CD4-positive, alpha-beta T cell treated with Interleukin-1 beta for 1 hour (primary cell): Measurements from ENCODE around the gene ZNF681.
"Not testable (repeated sequence)": the region's sequence is repeated elsewhere in the genome, so short reads cannot be mapped to it uniquely, and the experiment has no call there.

ENCODE experiments used
- DNase-seq, 2 donors: peaks; one replicate each; pipeline ENCODE4 v3.0.0-alpha.2; 2020 to 2022

ZNF681 gene

DNA sequence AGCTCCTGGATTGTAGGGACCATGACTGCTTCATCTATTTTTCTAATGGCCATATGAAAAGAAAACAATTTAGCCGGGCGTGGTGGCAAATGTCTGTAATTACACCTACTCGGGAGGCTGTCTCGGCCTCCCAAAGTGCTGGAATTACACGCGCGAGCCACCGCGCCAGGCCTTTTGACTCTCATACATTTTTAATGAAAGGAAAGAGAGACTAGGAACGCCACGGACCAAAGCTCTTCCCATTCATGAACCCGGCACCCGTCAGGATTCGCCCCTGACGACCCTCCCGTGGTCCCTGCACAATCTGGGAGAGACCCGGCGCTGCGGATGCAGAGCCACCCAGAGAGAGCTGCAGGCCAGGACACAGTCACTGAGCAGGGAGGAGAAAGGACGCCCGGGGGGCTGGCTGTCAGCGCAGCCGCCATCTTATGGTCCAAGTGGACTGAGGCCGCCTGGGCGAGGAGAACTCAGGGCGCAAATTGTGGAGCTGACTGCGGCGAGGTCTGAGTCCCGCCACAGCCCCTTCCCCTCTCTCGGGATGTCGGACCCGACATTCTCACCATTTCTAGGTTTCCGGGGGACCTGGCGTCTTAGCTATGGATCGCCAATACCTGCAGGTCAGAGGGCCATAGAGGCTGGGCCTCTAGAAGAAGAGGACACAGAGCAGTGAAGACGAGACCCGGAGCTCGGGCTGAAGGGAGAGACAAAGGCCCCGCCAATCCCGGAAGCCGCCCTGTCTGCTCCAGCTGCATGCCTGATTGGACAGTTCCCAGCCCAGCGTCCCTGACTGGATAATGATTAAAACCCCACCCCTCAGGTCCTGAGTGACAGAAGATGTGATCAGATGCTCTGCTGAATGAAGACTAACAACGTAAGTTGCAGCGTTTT is at the start of gene ZNF681:
ZNF681 (minus strand) TSS at position 705 of the 888 bp plus-strand sequence; CDS start at position 563, 142 bp downstream.
- peak; percentile 90 to 92 for DNase-seq

DNA sequence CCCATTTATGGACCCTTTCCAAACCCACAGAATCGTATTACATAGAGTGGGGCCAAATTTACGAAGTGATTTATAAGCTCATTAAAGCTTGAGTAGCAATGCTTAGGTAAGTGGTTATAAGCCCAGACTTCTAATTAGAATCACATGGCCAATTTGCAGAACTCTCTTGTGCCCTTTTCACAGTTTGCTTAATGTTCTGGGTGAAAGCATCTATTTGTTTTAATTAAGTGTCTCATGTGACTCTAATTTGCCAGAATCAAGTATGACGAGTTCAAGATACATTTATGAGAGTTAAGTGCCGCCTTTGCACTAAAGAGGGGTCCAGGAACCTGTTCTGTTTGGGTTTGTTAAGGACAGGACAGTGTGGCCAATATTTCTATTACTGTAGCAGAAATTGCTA is 46.0 kb upstream of the ZNF681 start:
- no peak for DNase-seq

DNA sequence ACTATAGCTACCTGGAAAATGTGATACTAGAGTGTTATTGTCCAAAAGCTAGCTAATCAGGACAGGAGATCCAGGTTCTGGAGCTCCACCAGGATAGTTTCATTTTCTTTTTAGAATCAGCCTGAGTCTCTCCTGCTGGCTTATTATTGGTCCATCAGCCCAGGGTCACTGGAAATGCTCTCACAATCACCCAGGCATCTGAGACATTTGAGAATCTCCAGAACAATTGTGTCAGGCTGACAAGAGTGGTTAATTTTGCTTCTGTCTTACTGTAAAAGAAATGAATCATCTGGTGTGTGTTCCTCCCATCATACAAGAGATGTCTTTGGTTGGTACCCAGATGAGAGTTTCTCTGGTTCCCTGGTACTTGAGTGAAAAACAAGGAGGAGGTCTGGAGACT is 43.6 kb upstream of the ZNF681 start:
- DNase-seq: peak in 1 of 2 donors; percentile 18

DNA sequence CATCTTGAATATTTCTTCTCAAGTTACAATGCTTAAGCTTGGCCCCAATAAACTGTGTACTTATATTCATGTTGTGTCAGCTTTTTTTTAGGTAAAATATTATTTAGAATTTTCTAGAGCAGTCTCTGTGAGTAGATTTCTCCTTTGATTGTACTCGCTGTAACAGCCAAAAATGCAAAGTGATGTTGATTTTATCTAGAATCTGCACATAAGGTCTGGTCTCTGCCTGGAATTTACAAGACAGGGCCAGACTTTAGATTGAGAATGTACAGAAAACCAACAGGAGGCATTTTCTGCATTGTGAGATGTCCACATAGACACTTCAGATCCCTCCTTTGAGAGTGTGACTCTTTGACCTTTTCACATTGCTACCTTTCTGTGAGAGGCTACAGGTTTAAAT is 43.1 kb upstream of the ZNF681 start:
- no peak for DNase-seq

DNA sequence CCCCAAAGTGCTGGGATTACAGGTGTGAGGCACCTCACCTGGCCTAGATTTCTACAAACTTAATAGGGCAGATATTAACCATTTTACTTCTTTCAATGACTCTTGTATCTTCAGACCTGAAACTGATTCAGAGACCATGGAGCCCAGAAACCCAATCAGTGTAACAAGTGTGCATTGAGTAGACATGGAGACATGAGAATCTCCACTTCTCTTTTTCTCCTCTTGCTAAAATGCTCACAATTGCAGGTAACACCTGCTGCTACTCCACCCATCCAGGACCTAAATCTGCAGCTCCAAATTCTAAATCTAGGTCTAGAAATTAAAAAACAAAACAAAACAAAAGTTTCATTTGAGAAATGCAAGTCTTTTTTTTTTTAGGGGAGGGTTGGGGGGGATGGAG is 42.2 kb upstream of the ZNF681 start:
- DNase-seq: no peak

DNA sequence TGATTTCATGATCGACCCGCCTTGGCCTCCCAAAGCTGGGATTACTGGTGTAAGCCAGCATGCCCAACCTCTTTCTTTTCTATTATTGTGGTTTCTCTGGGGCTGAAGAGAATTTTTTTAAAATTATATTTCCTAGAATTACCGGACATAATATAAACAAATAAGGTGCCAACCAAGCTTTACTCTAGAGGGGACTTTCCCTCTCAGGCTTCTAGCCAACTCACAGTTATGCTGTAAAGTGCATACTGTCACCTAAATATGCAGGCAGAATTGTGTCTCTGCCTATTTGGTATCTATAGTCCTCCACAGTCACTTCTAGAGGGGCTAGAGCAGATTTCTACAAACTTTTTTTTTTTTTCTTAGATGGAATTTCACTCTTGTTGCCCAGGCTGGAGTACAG is 41.6 kb upstream of the ZNF681 start:
- DNase-seq: peak in 1 of 2 donors; percentile 42

DNA sequence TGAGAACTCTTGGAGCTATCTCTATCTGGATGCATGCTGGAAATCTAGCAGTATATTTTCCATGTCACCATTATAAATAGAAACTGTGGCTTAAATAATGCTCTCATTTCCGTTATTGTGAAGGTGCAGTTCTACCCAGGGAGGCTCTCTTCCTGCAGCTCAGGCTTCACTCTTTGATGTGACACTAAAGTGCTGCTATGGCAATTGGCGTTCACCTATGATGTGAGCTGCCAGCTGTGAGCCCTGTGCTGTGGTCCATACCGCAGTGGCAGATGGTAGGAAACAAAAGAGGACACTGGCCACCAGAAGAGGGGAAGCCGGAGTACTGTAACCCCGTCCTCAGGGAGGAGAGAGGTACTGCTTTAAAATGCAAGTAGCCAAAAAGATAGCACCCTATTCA is 40.6 kb upstream of the ZNF681 start:
- DNase-seq: peak; percentile 58 to 72

DNA sequence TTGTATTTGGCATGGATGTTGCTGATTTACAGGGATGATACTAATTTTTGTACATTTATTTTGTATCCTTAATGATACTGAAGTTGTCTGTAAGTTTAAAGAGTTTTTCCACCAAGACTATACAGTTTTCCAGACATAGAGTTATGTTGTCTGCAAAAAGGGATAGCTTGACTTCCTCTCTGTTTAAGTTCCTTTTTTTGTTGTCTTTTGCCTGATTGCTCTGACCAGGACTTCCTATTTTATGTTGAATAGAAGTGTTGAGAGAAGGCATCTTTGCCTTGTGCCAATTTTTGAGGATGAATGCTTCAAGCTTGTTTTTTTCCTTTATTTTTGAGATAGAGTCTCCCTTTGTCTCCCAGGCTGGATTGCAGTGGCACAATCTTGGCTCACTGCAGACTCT is 36.8 kb upstream of the ZNF681 start:
- DNase-seq: no peak

DNA sequence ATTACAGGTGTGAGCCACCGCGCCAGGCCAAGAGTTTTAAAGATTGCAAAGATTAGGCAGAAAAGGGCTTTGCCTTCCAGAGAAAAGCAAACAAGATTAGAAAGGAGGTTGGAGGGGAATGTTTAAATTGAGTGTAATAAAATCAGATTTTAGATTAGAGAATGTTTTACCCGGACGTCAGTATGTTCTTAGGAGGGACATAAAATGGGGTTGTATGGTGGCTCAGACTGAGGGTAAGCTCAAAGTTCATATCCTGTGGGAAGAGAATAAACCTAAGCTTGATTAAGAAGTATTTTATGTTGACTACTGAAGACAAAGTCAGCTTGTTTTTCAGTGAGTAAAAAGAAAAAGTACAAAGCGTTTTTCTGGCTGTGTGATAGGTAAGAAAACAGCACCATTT is 34.1 kb upstream of the ZNF681 start:
- DNase-seq: no peak

DNA sequence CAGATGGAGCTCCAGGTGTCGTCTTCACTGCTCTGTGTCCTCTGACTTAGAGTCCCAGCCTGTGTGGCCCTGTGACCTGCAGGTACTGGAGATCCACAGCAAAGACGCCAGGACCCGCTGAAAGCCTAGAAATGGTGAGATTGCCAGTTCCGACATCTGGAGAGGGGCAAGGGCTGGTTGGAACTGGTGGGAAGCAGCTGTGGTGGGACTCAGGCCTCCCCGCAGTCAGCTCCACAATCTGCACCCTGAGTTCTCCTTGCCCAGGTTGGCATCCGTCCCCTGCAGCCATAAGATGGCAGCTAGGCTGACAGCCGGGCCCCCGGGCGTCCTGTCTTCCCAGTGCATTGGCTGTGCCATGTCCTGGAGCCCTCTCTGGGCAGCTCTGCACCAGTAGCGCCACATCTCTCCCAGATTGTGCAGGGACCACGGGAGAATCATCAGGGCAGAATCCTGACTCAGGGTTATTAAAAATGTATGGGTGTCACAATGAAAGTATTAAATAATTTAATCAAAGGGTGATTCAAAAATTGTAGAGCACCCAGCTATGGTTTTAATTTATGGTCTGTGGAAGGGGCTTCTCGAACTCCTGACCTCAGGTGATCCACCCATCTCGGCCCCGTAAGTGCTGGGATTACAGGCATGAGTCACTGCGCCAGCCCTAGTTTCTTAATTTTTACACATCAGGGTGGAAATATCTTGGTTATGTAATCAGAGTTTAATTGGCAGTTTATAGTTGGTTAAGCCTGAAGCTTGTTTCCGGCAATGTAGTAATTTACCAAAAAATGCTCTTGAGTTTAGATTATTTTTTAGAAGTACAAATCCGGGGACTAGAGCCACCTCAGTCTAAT is 32.2 kb upstream of the ZNF681 start:
- no peak for DNase-seq

DNA sequence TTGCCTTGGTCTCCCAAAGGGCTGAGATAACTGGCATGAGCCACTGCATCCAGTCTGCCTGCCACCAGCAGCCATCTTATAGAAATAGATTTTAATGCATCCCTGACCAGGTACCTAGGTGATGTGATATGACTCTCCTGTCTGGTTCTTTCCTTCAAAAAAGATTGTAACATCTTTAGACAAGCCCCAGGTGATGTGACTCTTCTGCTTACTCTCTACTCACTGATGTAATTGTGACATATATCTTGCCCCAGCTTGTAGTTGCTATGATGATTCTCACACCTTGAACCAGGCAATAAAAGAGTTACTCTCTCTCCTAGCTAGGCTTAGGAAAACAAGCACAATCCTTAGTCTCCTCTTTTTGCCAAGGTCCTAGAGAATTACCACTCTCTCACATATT is 30.6 kb upstream of the ZNF681 start:
- no peak for DNase-seq

DNA sequence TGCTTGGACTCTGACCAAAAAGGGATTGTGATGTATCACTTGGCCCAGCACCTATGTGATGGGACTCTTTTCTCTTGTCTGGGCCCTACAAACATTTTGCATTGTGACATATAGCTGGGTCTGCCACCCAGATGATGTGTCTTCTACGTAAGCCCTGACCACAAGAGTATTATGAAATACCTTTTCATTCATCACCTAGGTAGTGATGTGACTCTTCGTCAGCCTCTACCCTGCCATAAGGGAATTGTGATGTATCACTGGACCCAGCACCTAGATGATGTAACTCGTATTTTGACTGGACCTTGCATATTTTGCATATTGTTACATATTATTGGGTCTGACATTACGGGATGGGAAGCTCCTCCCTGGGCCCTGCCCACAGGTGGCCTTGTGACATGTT is 29.7 kb upstream of the ZNF681 start:
- no peak for DNase-seq

DNA sequence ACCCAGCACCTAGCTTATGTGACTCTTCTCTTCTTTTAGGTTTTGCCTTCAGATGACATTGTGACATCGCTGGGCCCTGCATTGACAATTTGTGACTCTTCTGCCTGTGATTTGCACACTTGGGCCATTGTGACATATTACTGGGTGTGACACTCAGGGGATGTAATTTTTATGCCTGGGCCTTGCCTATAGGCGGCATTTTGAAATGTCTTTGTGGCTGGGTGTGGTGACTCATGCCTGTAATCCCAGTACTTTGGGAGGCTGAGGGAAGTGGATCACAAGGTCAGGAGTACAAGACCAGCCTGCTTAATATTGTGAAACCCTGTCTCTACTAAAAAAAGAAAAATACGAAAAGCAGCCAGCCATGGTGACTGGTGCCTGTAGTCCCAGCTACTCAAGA is 28.4 kb upstream of the ZNF681 start:
- DNase-seq: peak in 1 of 2 donors; percentile 21

DNA sequence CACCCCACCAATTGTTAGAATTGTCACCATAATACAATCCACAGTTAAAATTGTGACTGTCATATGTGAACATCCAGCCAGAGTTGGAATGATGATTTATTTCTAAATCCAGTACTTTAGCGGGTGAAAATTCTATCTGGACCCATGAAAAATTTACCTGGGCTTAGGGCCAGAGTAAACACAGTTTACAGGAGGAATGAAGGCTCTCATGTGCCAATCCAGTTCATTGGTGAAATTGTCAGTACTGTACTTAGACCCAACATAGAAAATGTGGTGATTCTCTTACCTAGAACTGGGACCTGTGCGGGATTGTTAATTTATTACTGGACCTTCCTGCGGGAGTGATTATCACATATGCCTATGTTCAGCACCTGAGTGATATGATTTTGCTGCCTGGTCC is 27.3 kb upstream of the ZNF681 start:
- no peak for DNase-seq

DNA sequence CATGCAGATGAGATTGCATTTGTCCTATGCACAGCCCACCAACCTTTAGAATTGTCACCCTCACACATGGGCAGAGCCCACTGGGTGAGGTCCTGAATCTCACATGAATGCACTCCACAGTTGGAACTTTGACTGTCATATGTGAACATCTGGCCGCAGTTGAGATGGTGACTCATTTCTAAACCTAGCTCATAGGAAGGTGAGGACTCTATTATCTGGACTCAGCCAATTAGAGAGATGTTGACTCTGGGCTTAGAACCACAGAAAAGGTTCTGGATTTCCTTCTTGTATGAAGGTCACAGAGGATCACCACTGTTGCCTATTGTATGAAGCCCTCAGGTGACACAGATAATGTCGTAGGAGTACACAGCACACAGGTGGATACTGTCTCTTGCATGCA is 25.6 kb upstream of the ZNF681 start:
- no peak for DNase-seq

DNA sequence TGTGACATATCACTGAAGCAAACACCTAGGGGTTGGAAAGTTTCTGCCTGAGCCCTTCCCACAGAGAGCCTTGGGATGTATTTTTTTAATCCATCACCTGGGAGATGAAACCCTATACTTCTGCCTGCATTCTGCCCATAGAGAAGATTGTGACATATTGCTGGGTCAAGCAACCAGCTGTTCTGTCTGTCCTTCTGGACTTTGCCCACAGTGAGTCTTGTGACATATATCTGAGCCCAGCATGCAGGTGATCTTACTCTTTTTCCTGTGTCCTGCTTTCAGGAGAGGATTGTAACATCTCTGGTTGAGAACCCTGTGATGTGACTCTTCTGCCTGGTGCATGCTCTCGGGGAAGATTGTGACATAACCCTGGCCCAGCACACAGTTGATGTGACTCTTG is 24.9 kb upstream of the ZNF681 start:
- DNase-seq: no peak

DNA sequence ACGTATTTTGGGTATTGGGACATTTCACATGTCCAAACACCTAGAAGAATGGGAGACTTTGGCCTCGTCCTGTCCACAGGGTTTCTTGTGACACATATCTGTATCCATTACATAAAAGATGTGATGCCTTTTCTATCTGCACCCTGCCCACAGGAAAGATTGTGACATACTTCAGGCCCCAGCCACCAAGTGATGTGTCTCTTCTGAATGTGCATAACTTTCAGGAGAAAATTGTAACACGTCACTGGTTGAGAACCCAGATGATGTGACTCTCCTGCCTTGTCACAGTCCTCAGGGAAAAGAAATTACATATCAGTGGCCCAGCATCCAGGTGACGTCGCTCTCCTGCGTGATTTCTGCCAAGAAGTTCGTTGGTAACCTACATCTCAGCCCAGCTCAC is 21.0 kb upstream of the ZNF681 start:
- no peak for DNase-seq

DNA sequence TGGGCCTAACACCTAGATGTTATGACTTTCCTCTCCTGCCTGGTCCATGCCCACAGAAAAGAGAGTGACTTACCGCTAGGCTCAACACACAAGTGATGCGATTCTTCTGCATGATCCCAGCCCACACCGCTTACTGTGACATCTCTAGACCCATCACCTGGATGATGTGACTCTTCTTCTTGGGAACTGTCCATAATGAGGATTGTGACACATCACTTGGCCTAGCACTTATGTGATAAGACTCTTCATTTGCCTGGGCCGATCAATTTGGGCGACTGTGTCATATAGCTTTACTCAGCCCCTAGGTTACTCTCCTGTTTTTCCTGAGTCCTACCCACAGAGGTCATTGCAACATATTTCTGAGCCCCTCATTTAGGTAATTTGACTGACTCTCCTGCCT is 19.9 kb upstream of the ZNF681 start:
- no peak for DNase-seq

DNA sequence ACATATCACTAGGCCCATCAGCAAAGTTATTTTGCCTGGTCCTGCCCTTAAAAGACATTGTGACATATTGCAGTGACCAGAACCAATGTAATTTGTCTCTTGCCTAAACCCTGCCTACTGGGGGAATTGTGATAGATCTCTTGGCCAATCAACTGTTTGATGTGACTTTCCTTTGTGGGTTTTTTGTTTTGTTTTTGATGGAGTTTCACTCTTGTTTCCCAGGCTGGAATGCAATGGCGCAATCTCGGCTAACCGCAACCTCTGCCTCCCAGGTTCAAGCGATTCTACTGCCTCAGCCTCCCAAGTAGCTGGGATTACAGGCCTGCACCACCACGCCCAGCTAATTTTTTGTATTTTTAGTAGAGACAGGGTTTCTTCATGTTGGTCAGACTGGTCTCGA is 19.3 kb upstream of the ZNF681 start:
- not testable (repeated sequence) for DNase-seq

DNA sequence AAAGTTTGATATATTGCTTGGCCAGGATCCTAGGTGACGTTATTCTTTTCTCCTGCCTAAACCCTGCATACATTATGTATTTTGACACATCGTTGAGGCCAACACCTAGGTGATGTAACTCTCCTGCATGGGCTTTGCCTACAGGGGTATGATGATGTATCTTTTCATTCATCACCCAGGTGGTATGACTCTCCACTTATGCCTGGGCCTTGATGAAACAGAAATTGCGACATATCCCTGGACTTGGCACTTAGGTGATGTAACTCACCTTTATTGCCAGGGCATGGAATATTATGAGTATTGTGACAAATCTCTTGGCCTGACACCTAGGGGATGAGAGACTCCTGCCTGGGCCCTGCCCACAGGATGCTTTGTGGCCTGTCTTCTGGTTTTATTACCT is 18.5 kb upstream of the ZNF681 start:
- no peak for DNase-seq

DNA sequence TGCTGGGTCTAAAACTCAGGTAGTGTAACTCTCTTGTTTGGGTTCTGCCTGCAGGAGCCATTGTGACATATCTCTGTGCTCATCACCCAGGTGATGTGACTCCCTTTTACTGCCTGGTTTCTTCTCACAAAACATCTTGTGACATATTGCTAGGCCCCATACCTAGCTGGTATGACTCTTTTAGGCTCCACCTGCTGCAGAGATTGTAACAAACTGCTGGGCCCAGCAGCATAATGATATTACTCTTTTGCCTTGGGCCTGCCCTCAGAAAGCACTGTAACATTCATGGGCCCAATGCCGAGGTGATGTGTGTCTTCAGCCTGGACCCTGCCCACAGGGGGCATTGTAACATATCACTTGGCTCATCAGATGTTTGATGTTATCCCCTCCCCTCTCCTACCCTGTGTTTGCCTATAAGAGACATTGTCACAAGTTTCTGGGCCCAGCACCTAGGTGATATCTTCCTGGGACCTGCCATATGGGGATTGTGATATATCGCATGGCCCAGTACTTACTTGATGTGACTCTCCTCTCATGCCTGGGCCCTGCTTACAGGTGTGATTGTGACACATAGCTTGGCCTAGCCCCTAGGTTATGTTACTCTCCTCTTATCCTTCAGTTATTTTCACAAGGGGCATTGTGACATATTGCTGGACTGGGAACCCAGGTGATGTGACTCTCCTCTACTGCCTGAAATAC is 18.0 kb upstream of the ZNF681 start:
- DNase-seq: peak in 1 of 2 donors; percentile 6

DNA sequence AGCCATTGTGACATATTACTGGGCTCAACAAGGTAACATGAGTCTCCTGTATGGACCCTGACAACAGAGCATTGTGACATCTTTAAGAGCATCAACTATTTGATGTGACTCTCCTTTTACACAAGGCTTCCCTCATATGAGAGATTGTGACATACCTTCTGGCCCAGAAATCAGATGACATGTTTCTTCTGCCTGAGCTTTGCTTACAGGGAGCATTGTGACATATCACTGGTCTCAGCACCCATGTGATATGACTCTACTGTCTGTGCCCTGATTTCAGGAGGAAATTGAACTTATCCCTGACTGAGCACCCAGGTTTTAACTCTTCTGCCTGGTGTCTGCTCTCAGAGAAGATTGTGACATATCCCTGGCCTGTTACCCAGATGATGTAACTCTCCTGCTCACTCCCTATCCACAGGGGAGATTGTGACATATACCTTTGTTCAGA is 15.9 kb upstream of the ZNF681 start:
- no peak for DNase-seq

DNA sequence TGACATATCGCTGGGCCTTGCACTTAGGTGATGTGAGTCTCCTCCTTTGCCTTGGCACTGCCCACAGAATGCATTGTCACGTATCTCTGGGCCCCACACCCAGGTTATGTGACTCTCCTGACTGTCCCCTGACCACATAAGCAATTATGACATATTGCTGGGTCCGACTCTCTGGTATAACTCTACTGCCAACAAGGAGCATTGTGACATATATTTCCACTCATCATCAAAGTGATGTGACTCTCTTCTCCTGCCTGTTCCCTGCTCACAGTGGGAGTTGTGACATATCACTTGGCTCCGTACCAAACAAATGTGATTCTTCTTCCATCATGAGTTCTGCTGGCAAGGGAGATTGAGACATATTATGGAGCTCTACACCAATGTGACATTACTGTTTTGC is 15.4 kb upstream of the ZNF681 start:
- DNase-seq: peak in 1 of 2 donors; percentile 19
